ENCODE measurements around the gene TSPEAR.

Gene TSPEAR

DNA sequence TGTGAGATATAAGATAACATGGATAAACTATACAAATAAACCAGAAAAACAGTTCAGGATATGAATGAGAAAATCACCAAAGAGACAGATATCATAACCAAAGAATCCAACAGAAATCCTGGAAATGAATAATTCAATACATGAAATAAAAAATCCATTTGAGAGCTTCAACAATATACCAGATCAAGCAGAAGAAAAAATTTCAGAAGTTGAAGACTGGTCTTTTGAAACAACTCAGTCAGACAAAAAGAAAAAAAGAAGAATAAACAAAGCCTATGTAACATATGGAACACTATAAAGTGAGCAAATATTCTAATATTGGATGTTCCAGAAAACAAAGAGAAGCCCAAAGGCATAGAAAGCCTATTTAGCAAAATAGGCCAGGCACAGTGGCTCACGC lies 39.5 kb downstream of the TSPEAR start:
- Histone ChIP-seq H3K27ac (ENCODE audit: low read depth, low read length) (no peak overlapping the region), H3K27me3 (ENCODE audit: control insufficient read depth, low read length) (no peaks in the 10 kb centered on the region), H3K4me3 (ENCODE audit: low read length) (no peak overlapping the region), H3K79me2 (ENCODE audit: control insufficient read depth, low read length) (no peaks in the 10 kb centered on the region), H3K4me1 (ENCODE audit: control insufficient read depth, low read length) (no peaks in the 10 kb centered on the region), H3F3A (ENCODE audit: control insufficient read depth, insufficient read depth) (no peaks in the 10 kb centered on the region), H3K36me3 (ENCODE audit: control insufficient read depth, low read length) (no peaks in the 10 kb centered on the region), H3K4me2 (ENCODE audit: low read length) (no peak overlapping the region), H4K20me1 (ENCODE audit: control insufficient read depth, insufficient read depth, low read depth, low read length) (no peaks in the 10 kb centered on the region), H3K9me3 (ENCODE audit: control insufficient read depth, insufficient read depth, low read length) (peaks cover 2% of the 10 kb centered on the region; the same call in 1 of the 2 replicates), H3K9me2 (replicated peaks; ENCODE audit: control insufficient read depth, low read length) (no peaks in the 10 kb centered on the region)
- TF ChIP-seq, protein P1, sequence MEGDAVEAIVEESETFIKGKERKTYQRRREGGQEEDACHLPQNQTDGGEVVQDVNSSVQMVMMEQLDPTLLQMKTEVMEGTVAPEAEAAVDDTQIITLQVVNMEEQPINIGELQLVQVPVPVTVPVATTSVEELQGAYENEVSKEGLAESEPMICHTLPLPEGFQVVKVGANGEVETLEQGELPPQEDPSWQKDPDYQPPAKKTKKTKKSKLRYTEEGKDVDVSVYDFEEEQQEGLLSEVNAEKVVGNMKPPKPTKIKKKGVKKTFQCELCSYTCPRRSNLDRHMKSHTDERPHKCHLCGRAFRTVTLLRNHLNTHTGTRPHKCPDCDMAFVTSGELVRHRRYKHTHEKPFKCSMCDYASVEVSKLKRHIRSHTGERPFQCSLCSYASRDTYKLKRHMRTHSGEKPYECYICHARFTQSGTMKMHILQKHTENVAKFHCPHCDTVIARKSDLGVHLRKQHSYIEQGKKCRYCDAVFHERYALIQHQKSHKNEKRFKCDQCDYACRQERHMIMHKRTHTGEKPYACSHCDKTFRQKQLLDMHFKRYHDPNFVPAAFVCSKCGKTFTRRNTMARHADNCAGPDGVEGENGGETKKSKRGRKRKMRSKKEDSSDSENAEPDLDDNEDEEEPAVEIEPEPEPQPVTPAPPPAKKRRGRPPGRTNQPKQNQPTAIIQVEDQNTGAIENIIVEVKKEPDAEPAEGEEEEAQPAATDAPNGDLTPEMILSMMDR (IDR thresholded peaks at IDR 0.05; ENCODE audit: low read depth, low read length, poor library complexity, severe bottlenecking) = no peak
- TF ChIP-seq EZH2phosphoT487 (IDR thresholded peaks at IDR 0.05; ENCODE audit: borderline replicate concordance, low read length) = no peak

- no peaks in the 10 kb centered on the region for H3K36me3 ChIP-seq (ENCODE audit: control insufficient read depth, low read length)
- no peak overlapping the region for H3K27ac ChIP-seq (ENCODE audit: low read depth, low read length)
- no peaks in the 10 kb centered on the region for H3K79me2 ChIP-seq (ENCODE audit: control insufficient read depth, low read length)
- H3K27me3 ChIP-seq (ENCODE audit: control insufficient read depth, low read length) = no peaks in the 10 kb centered on the region
- peaks cover 2% of the 10 kb centered on the region; the same call in 1 of the 2 replicates for H3K9me3 ChIP-seq (ENCODE audit: control insufficient read depth, insufficient read depth, low read length)
- no peaks in the 10 kb centered on the region for H4K20me1 ChIP-seq (ENCODE audit: control insufficient read depth, insufficient read depth, low read depth, low read length)
- H3F3A ChIP-seq (ENCODE audit: control insufficient read depth, insufficient read depth) = no peaks in the 10 kb centered on the region
- H3K4me3 ChIP-seq (ENCODE audit: low read length) = no peak overlapping the region
- TF ChIP-seq, protein P1 (IDR thresholded peaks at IDR 0.05; ENCODE audit: low read depth, low read length, poor library complexity, severe bottlenecking) = no peak
- no peak for TF ChIP-seq EZH2phosphoT487 (IDR thresholded peaks at IDR 0.05; ENCODE audit: borderline replicate concordance, low read length)
- no peak overlapping the region for H3K4me2 ChIP-seq (ENCODE audit: low read length)
- no peaks in the 10 kb centered on the region for H3K4me1 ChIP-seq (ENCODE audit: control insufficient read depth, low read length)
- no peaks in the 10 kb centered on the region for H3K9me2 ChIP-seq (replicated peaks; ENCODE audit: control insufficient read depth, low read length)
Measured at GRCh38 chr21:44670642-44671432, 40.5 kb downstream of the TSPEAR start.

DNA sequence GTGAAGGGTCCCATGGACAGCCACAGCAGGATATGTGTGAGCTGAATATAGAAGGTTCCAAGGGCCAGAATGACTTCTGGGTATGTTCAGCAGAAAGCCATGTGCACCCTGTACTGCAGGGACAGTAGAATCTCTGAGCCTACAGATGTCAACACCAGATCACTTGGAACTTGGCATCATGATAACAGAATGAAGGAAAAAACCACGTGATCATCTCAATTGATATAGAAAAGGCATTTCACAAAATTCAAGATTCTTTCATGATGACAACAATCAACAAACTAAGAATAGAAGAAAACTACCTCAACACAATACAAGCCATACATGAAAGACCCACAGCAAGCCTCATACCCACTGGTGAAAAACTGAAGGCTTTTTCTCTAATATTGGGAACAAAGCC lies 43.8 kb downstream of the TSPEAR start:
- Histone ChIP-seq H3K9me2 (replicated peaks; ENCODE audit: control insufficient read depth, low read length) (no peaks in the 10 kb centered on the region), H3K27ac (ENCODE audit: low read depth, low read length) (no peak overlapping the region), H3K4me1 (ENCODE audit: control insufficient read depth, low read length) (no peaks in the 10 kb centered on the region), H3K79me2 (ENCODE audit: control insufficient read depth, low read length) (no peaks in the 10 kb centered on the region), H3K4me2 (ENCODE audit: low read length) (no peak overlapping the region), H3K4me3 (ENCODE audit: low read length) (no peak overlapping the region), H3K36me3 (ENCODE audit: control insufficient read depth, low read length) (no peaks in the 10 kb centered on the region), H3K27me3 (ENCODE audit: control insufficient read depth, low read length) (no peaks in the 10 kb centered on the region), H4K20me1 (ENCODE audit: control insufficient read depth, insufficient read depth, low read depth, low read length) (no peaks in the 10 kb centered on the region), H3F3A (ENCODE audit: control insufficient read depth, insufficient read depth) (no peaks in the 10 kb centered on the region), H3K9me3 (ENCODE audit: control insufficient read depth, insufficient read depth, low read length) (peaks cover 2% of the 10 kb centered on the region; the same call in 1 of the 2 replicates)
- TF ChIP-seq, protein P1 (IDR thresholded peaks at IDR 0.05; ENCODE audit: low read depth, low read length, poor library complexity, severe bottlenecking) = no peak
- TF ChIP-seq EZH2phosphoT487 (IDR thresholded peaks at IDR 0.05; ENCODE audit: borderline replicate concordance, low read length) = no peak

Measured in DOHH2 (cell line).